Activated CD4-positive, alpha-beta T cell treated with anti-CD3 and anti-CD28 coated beads, Interleukin-2, Interleukin-4, amounts not matched to agents 100 ng/mL and 50 ng/mL, durations not matched to agents 16 hours and 8 hours (primary cell): Measurements from ENCODE around the gene SLC9B1.
"Not testable (repeated sequence)": the region's sequence is repeated elsewhere in the genome, so short reads cannot be mapped to it uniquely, and the experiment has no call there.

Source experiments
- DNase-seq: peaks from one replicate; pipeline ENCODE4 v3.0.0-alpha.2; 2020; ENCODE audit warnings: low spot score

The SLC9B1 gene

DNA sequence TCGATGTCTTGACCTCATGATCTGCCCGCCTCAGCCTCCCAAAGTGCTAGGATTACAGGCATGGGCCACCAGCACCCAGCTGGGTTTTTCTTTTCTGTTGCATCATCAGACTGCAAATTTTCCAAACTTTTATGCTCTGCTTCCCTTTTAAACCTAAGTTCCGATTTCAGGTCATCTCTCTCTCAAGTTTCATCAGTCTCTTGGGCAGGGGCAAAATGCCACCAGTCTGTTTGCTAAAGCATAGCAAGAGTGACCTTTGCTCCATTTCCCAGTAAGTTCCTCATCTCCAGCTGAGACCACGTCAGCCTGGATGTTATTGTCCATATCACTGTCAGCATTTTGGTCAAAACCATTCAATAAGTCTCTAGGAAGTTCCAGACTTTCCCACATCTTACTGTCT, 141.2 kb downstream of the SLC9B1 start:
- not testable (repeated sequence) for DNase-seq

DNA sequence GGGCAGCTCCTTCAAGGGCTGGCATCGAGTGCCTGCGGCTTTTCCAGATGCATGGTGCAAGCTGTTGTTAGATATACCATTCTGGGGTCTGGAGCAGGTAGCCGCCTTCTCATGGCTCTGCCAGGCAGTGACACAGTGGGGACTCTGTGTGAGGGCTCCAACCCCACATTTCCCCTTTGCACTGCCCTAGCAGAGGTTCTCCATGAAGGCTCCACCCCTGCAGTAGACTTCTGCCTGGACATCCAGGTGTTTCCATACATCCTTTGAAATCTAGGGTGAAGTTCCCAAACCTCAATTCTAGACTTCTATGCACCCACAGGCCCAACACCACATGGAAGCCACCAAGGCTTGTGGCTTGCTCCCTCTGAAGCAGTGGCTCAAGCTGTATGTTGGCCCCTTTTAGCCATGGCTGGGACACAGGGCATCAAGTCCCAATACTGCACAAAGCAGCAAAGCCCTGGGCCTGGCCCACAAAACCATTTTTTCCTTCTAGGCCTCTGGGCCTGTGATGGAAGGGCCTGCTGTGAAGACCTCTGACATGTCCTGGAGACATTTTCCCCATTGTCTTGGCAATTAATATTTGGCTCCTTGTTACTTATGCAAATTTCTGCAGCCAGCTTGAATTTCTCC, 141.9 kb downstream of the SLC9B1 start:
- DNase-seq: not testable (repeated sequence)

DNA sequence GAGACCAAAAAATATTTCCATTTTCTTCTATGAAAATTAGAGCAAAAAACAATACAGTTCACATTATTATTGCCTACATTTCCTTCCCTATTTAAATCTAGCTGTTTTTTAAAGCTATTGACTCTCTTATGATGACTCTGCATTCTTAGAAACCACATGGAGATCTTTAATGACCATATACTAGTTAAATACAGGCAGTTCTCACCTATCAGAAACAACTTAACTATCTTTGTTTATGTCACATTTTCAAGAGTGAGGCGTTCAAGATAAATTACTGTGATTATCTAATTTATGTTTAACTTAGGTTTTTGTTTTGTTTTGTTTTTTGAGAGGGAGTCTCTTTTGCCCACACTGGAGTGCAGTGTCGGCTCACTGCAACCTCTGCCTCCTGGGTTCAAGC, 147.7 kb downstream of the SLC9B1 start:
- no peak for DNase-seq

DNA sequence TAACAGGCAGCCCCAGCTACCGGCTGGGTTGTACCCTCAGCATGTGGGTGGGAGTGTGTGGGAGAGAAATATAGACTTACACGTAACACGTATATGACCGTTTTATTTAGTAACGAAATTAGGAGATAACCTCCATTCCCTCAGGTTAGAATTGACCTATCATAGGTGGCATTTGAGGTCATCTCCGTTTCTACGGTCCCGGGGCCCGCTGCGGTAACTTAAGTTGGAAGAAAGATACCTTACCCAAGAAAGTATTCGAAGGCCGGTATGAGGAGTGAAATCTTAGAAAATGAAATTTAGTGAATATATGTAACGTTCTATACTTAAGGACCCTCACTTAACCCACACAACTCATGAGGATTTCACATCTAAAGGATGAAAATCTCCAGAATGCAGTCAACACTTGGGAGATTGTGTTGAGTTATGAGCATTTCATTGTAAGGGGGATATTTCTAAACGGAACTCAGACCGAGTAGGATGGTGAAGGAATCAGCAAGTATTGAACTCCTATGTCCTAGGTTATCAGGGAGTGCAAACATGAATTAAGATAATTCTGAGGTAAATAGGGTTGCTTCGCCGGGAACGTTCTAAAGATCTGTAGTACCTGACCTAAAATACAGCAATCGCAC, 149.8 kb downstream of the SLC9B1 start:
- peak; percentile 41 for DNase-seq

DNA sequence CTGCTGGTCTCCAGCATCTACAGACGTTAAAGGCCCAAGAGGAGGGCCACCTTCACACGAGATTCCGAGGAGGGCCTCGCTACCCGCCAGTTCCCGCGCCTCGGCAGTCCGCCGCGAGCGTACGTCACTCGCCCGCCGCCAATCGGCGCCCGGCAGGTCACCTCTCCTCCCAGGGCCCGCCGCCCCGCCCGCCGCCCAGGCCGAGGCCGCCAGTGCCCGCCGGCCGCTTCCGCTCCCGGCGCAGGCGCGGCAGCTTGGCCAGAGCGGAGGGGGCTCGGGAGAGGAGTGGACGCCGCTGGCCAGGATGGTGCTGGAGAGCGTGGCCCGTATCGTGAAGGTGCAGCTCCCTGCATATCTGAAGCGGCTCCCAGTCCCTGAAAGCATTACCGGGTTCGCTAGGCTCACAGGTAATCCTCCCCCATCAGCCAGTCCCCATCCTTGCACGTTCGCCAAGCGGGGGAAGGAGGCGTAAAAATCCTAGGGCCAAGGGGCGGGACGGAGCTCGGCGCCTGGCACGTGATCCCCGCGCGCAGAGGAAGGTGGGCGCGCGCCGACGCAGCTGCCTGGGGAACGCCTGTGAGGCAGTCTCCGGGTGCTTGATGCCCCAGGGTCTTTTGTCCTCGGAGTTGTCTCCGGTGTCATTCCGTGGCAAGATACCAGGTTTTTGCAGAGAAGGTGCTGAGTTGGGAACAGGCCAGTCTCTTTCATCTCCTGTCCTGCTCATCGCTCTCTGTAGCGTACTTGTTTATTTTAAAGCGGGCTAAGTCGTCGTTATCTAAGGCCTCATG, 150.5 kb downstream of the SLC9B1 start, which contains the start of gene CISD2:
Gene CISD2, plus strand, starts transcription at position 212 of the 788 bp plus-strand sequence. Its CDS starts 93 bp downstream, at position 305.
- DNase-seq: peak; percentile 93

DNA sequence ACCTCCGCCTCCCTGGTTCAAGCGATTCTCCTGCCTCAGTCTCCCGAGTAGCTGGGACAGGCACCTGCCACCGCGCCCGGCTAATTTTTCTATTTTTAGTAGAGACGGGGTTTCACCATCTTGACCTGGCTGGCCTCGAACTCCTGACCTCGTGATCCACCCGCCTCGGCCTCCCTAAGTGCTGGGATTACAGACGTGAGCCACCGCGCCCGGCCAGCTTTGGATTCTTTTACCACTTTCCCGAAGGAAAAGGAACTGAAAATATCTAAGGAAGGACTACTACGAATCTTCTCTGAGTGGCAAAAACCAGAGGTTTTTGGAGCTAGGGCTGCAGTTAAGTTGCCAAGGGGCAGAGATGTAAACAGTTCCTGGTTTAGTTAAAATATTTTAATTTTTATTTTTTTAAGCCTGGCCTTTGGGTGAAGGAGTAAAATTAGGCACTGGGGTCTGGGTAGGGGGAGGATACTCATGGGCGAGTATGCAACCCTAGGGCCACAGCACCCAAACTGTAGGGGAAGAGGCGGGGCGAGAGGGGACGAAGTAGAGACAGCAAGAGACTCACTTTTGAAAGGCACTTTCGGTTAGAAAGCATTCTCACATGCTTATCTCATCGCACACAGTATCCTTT, 151.2 kb downstream of the SLC9B1 start:
- DNase-seq: peak; percentile 12

DNA sequence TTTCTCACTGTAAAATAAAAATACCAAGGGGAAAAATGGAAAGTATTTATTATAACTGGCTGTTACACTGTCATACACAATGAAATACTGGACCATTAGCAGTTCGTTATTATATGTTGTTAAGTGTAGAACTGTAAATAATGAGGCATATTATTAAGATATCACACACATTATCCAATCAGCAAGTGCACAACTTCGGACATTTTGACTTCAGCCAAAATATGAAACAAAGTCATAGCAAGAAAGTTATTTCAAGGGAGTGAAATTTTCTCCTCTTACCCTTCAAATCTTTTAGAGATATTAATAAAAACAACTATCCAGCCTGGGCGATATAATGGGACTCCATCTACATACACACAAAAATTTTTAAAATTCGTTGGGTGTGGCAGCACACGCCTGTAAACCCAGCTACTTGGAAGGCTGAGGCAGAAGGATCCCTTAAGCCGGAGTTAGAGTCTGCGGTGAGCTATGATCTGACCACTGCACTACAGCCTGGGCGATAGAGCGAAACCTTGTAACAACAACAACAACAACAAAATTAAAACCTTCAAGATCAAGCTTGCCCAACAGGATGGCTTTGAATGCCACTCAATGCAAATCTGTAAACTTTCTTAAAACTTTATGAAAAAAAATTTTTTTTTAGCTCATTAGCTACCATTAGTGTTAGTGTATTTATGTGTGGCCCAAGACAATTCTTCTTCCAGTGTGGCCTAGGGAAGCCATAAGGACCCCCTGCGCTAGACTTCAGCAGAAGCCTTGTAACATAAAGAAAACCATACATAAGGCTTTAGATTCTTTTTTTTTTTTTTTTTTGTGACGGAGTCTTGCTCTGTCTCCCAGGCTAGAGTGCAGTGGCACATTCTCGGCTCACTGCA, 152.0 kb downstream of the SLC9B1 start:
- DNase-seq: no peak

DNA sequence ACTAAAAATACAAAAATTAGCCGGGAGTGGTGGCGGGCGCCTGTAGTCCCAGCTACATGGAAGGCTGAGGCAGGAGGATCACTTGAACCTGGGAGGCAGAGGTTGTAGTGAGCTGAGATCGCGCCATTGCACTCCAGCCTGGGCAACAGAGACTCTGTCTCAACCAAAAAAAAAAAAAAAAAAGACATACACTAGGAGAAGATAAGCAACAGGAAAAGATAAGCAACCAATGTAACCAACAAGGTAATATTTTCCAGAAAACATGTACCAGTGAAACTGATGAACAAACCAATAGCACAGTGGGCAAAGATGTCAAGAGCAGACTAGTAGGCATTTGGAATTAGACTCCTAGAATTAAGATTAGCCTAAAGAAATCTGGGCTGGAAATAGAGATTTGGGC, 154.2 kb downstream of the SLC9B1 start:
- DNase-seq: not testable (repeated sequence)

DNA sequence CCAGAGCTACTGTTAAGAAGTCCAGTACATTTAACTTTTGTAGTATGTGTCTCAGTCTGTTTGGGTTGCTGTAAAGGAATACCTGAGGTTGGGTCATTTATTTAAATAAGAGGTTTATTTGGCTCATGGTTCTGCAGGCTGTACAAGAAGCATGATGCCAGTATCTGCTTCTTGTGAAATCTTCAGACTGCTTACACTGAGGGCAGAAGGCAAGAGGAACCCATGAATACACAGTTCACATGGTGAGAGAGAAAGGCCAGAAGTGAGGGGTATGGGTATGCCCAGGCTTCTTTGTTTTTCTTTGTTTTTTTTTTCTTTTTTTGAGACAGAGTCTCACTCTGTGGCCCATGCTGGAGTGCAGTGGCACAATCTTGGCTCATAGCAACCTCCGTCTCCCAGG, 156.8 kb downstream of the SLC9B1 start:
- DNase-seq: no peak

DNA sequence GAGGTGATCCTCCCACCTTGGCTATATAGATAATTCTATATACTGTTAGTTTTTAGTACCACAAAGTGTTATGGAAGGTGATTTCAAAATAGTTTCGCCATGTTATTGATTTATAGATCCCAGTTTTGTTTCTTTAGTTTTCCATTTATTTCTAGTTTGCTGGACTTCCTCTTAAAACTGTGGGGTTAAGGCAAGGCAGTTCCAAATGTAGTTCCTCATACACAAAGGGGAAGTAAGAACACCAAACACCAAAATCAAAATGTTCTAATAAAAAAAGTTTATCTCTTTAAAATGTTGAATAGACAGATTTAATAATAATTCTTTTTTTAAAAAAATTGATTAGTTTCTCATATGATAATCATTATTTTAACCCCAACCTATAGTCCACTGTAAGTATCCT, 157.5 kb downstream of the SLC9B1 start:
- DNase-seq: no peak

DNA sequence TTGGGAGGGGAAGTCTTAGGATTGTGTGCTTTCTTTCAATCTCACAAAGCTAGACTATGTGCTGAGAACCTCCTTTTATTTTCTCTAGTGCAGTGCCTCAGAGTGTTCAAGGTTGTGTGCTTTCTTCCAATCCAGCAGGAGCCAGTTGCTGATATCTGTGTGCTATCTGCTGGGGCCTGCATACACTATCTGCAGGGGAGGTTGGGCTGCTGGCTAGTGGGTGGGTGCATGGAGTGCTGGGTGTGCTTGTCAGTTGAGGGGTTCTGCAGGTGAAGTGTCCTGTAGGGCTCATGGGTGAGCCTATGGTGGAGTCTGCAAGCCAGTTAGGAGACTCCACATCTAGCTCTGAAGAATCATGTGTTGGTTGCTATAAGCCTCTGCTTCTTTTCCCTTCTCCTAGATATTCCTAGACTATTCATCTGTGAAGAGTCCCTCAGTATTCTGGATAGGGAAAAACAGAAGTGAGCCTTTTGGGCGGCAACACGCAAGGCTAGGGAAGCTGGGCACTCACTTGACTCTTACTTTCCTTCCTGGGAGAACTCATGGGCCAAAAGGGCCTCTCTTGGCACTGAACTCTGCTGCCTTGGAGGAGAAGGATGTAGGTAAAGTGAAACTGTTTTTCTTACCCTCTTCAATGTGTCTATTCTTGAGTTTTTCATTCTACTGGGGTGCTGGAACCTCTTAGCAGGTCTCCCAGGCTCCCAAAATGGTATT, 158.7 kb downstream of the SLC9B1 start:
- DNase-seq: no peak

DNA sequence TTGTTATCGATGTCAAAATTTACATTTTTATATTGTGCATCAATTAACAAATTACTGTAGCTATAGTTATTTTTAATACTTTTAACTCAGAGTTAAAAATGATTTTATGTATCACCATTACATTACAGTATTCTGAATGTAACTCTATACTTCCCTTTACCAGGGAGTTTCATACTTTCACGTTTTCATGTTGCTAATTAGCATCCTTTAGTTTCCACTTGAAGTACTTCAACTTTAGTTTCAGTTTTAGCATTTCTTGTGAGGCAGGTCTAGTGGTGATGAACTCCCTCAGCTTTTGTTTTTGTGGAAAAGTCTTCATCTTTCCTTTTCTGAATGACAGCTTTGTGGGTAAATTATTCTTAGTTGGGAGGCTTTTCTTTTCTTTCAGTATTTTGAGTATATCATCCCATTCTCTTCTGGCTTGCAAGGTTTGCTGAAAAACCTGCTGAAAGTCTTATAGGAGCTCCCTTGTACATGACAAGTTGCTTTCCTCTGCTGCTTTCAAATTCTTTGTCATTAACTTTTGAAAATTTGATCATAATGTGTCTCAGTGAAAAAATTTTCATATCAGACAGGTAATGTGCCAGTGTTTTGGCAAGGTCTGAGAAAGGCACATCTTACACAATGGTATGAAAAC, 160.6 kb downstream of the SLC9B1 start:
- no peak for DNase-seq
